Common myeloid progenitor, CD34-positive (primary cell): ENCODE measurements around the gene TPPP.
"Not testable (repeated sequence)": the region's sequence is repeated elsewhere in the genome, so short reads cannot be mapped to it uniquely, and the experiment has no call there.

Experiments
- CTCF ChIA-PET: fragments of 350-600 bp; sonication (Branson Sonifier 250); formaldehyde crosslinking; loops from one replicate; lab custom pipeline; 2021; ENCODE audit warnings: antibody characterized with exemption; lab: Charles Lee
- POLR2A ChIA-PET: fragments of 350-600 bp; sonication (Branson Sonifier 250); formaldehyde crosslinking; loops from one replicate; lab custom pipeline; 2021; ENCODE audit warnings: antibody characterized with exemption; lab: Charles Lee
- DNase-seq, 3 donors: peaks; one replicate each; pipeline versions ENCODE4 v3.0.0 to v3.0.0-alpha.2; 2013
- H3K27ac ChIP-seq, 2 experiments: 1 replicate in 1 of 2; 2 replicates in 1 of 2; pipeline ENCODE4 v1.7.0; 2013; ENCODE audit warnings: inconsistent platforms in 2 of 2, low read length in 2 of 2, mild to moderate bottlenecking in 2 of 2, low read depth in 1 of 2, moderate library complexity in 1 of 2; ENCODE audit not compliant: severe bottlenecking in 2 of 2, insufficient read depth in 1 of 2, poor library complexity in 1 of 2
- H3K27me3 ChIP-seq, 5 experiments: replicated peaks in 2 of 5; 1 replicate in 3 of 5; 2 replicates in 2 of 5; pipeline versions ENCODE4 v1.6.1 to v1.7.0; 2013; ENCODE audit warnings: low read length in 4 of 5, mild to moderate bottlenecking in 2 of 5, moderate library complexity in 2 of 5, inconsistent platforms in 1 of 5; ENCODE audit not compliant: insufficient read depth in 5 of 5, control insufficient read depth in 4 of 5
- H3K36me3 ChIP-seq, 4 experiments: 1 replicate in 2 of 4; 2 replicates in 2 of 4; pipeline versions ENCODE4 v1.6.1 to v1.7.0; 2013; ENCODE audit warnings: low read length in 3 of 4, control low read depth in 1 of 4, mild to moderate bottlenecking in 1 of 4; ENCODE audit not compliant: control insufficient read depth in 4 of 4, insufficient read depth in 4 of 4
- H3K4me1 ChIP-seq, 4 experiments: 1 replicate in 3 of 4; 2 replicates in 1 of 4; pipeline versions ENCODE4 v1.6.1 to v1.7.1; 2013; ENCODE audit warnings: low read length in 3 of 4, mild to moderate bottlenecking in 3 of 4, control low read depth in 1 of 4, inconsistent platforms in 1 of 4, moderate library complexity in 1 of 4; ENCODE audit not compliant: control insufficient read depth in 4 of 4, insufficient read depth in 4 of 4; ENCODE audit errors: control extremely low read depth in 1 of 4
- H3K4me3 ChIP-seq, 7 experiments: 1 replicate in 4 of 7; 2 replicates in 3 of 7; pipeline versions ENCODE4 v1.5.1 to v1.7.0; 2013; ENCODE audit warnings: mild to moderate bottlenecking in 7 of 7, low read length in 6 of 7, moderate library complexity in 6 of 7, inconsistent platforms in 2 of 7, low read depth in 2 of 7, control low read depth in 1 of 7; ENCODE audit not compliant: insufficient read depth in 4 of 7, control insufficient read depth in 1 of 7; ENCODE audit errors: extremely low read depth in 1 of 7
- H3K9me3 ChIP-seq, 5 experiments: 1 replicate in 4 of 5; 2 replicates in 1 of 5; pipeline versions ENCODE4 v1.6.1 to v1.7.1; 2013; ENCODE audit warnings: low read length in 4 of 5, mild to moderate bottlenecking in 2 of 5, inconsistent platforms in 1 of 5, low read depth in 1 of 5, moderate library complexity in 1 of 5; ENCODE audit not compliant: control insufficient read depth in 4 of 5, insufficient read depth in 2 of 5; ENCODE audit errors: control extremely low read depth in 1 of 5
- WGBS: methylation state at CpG from one replicate; pipeline ENCODE4 v1.1.5; 2013; ENCODE audit not compliant: insufficient coverage; 5-methylcytosine and 5-hydroxymethylcytosine counted together

Gene TPPP

DNA sequence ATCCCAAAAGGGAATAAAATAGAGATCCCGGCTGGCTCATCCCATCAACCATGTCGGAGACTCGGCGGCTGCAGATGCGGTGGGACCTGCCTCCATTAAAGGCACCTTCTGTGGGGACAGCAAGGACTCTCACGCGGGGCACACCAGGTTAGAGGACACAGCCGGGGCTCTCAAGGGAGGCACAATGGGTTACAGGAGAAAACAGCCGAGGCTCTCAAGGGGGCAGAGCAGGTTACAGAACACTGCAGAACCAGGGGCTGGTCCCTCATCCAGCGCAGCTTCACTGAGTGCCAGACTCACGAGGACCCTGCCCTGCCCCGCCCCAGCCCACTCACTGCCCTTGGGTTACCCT lies 7.0 kb downstream of the TPPP start:
- H3K4me3 ChIP-seq, H3K4me1 ChIP-seq, DNase-seq, H3K9me3 ChIP-seq, CTCF ChIA-PET, H3K27ac ChIP-seq, POLR2A ChIA-PET, H3K36me3 ChIP-seq: not testable (repeated sequence)
- H3K27me3 ChIP-seq: peaks cover 0 to 14% (median 0%) of the 10 kb centered on the region in 5 experiments
- WGBS: 95% methylated on average over 8 of the region's 12 CpGs

DNA sequence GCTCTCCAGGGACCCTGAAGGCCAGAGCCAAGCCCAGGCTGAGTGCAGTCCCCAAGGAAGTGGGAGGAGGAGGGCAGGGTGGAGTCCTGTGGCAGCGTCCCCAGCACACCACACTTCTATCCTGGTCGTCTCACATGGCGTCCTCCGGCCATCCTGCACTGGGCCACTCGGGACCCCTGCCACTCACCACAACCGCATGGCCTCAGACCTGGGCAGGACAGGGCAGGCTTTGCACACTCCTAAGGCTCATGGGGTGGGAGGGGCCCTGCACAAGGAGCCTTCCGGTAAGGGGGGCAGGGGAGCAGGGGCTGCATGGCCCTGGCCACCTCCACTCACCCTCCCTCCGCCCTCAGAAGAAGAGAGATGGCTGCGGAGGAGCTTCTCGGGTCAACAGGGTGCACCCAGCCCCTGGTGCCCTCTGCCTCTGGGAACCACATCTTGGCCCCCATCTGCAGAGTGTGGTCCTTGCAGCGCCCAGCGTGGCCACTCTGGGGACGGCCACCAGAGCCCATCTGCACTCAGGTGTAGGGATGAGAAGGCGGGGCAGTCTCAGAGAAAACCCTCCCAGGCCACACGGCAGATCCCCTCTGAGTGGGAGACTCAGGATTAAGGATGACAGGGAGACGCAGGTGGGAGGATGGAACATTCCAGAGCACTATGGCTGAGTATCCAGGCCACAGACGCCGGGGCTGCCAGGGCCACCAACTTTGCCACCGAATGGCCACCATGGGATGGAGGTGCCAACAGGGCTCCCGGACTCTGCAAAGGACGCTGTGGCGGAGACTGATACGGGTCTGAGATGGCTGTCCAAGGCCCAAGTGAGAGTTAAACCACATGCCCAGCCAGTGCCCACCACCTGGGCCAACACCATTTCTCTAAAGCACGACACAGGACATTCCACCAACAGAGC lies 7.6 kb downstream of the TPPP start:
- WGBS: 93% methylated on average over 22 of the region's 24 CpGs
- Histone ChIP-seq H3K4me3 (no peak overlapping the region), H3K27me3 (peaks cover 0 to 14% (median 0%) of the 10 kb centered on the region in 5 experiments), H3K9me3 (no peaks in the 10 kb centered on the region), H3K4me1 (no peaks in the 10 kb centered on the region), H3K36me3 (no peaks in the 10 kb centered on the region), H3K27ac (no peak overlapping the region)
- ChIA-PET CTCF (no interaction called here), POLR2A (no interaction called here)
- no peak for DNase-seq

DNA sequence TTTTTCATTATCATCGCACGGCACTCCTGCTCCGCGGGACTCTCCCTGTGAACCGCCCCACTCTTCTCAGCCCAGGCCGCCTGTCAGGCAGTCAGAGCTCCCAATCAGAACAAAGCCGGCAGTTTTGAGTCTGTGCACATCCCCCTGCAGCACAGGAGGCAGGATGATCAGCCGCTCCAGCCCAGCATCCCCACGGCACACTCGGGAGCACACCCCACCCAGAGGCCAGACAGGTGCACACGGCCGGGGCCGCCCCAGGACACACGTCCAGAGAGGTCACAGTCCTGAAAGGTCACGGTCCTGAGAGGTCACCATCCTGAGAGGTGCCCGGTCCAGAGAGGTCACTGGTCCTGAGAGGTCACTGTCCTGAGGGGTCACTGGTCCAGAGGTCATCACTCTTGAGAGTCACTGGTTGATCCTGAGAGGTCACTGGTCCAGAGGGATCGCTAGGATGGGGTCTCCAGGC lies 8.4 kb downstream of the TPPP start:
- Histone ChIP-seq H3K4me1 (no peaks in the 10 kb centered on the region), H3K36me3 (no peaks in the 10 kb centered on the region), H3K9me3 (no peaks in the 10 kb centered on the region), H3K27me3 (peaks cover 0 to 14% (median 0%) of the 10 kb centered on the region in 5 experiments), H3K27ac (no peak overlapping the region), H3K4me3 (no peak overlapping the region)
- WGBS: 81% methylated on average over 17 of the region's 17 CpGs
- DNase-seq: peak in 1 of 3 donors; percentile 24
- ChIA-PET CTCF (no interaction called here), POLR2A (no interaction called here)

DNA sequence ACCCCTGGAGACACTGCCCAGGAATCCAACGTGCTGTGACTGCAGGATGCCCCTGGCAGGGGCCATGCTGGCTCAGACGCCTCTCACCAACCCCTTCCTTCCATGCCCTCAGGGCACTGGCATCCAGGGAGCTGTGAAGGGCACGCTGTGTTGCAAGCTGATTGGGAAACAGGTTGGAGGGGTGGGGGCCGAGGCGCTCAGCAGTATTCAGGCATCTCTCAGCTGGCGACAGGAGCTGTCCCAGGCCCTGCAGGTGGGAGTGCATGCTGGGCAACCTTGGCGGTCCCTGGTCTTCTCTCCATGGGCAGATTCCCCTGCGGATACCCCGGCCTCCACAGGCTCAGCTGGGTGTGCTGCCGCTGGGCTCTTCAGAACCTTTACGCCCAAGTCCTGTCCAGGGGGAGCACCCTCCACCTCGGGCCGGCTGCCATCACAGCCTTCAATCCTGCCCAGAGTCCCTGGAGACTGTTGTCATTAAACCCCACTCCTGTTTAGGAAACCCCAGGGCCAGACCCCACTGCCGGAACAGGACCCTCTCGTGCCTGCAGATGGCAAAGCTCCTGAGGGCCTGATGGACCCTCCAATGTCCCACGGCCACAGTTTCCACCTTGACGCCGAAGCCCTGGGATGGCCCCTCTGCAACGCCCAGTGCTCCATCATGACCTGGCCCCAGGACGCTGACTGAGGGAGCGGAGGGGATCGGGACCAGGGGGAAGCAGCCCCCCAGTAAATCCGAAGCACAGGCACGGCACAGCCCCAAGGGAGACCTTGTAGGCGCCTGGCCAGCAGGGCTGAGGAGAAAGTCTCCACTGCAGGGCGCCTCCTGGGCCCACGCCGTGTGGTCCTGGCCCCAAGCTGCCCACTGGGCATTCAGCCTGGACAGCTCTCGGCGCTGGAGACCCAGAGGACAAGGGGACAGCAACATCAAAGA lies 9.3 kb downstream of the TPPP start:
- H3K4me3 ChIP-seq: no peak overlapping the region
- H3K27ac ChIP-seq: no peak overlapping the region
- POLR2A ChIA-PET: no interaction called here
- H3K4me1 ChIP-seq: no peaks in the 10 kb centered on the region
- H3K27me3 ChIP-seq: peaks cover 0 to 14% (median 0%) of the 10 kb centered on the region in 5 experiments
- H3K36me3 ChIP-seq: no peaks in the 10 kb centered on the region
- no peak for DNase-seq
- CTCF ChIA-PET: no interaction called here
- WGBS: 85% methylated on average over 28 of the region's 30 CpGs
- H3K9me3 ChIP-seq: no peaks in the 10 kb centered on the region

DNA sequence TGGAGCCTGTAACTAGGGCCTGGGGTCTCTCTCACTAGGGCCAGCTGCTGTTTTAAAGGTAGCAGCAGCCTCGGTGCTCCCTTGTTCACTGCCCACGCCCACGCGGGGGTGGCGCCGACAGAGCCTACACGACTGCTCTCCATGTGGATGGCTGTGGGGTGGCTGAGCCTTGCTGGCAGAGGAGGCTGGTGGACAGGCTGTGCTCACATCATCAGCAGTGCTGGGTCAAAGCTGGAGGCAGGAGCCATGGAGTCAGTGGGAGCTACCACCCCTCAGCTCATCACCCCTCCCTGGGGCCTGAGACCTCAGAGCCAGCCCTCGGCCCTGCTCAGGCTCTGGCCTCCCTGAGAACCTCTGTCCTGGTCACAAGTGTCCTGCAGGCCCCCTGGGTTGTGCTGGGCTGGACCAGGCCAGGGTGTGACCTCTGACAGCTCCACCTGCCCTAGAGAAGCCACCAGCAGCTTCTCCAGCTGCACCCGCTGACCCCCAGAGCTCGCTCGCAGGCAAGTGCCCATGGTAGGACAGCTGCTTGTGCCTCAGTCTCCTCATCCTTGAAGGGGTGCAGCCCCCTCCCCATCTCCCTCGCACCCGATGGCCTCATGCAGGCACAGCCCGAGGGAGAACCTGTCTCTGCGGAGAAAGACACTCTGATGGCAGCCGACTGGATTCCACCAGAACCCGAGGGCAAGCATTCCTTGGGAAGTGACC lies 10.3 kb downstream of the TPPP start:
- peaks cover 0 to 11% (median 0%) of the 10 kb centered on the region in 5 experiments for H3K27me3 ChIP-seq
- H3K27ac ChIP-seq, H3K9me3 ChIP-seq, CTCF ChIA-PET, POLR2A ChIA-PET, H3K36me3 ChIP-seq, H3K4me3 ChIP-seq, H3K4me1 ChIP-seq, DNase-seq: not testable (repeated sequence)
- WGBS: 96% methylated on average over 3 of the region's 17 CpGs

DNA sequence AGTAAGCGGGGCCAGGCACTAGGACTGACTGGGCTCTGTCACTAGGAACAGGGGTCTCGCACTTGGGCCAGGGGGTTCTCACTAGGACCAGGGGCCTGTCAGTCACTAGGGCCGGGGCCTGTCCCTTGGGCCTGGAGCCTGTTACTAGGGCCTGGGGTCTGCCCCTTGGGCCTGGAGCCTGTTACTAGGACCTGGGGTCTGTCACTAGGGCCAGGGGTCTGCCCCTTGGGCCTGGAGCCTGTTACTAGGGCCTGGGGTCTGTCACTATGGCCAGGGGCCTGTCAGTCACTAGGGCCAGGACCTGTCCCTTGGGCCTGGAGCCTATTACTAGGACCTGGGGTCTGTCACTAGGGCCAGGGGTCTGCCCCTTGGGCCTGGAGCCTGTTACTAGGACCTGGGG lies 10.9 kb downstream of the TPPP start:
- H3K27me3 ChIP-seq: peaks cover 0 to 13% (median 0%) of the 10 kb centered on the region in 5 experiments
- H3K4me1 ChIP-seq, H3K4me3 ChIP-seq, POLR2A ChIA-PET, DNase-seq, CTCF ChIA-PET, H3K36me3 ChIP-seq, H3K27ac ChIP-seq, H3K9me3 ChIP-seq: not testable (repeated sequence)
- 100% methylated on average over 1 of the region's 3 CpGs for WGBS
